ENCODE measurements around the gene KDF1. TPM values are rescaled to one million over a fixed set of nuclear protein-coding genes. Genes with fewer than 3 reads are reported as not detected.
A peak's percentile ranks its signal among the peaks of the same experiment; 100 is the strongest.

The KDF1 gene
- total and polyA plus RNA-seq, 2 donors (not counting 3 experiments of a cell fraction or from before 2014, with no cell fraction given): not detected

- intact Hi-C loops (cut with micrococcal nuclease) (no loop called here), dilution Hi-C loops (cut with MboI; ENCODE audit: extremely low pct_ligation_motif_present, low sequenced_read_pairs) (no loop called here)
- Histone ChIP-seq H3K9me3 (replicated peaks; ENCODE audit: control insufficient read depth, insufficient read depth, low read length) (no peaks in the 10 kb centered on the region), H3K4me1 (ENCODE audit: control insufficient read depth, extremely low read depth, insufficient read depth, low read length) (peaks cover 26% of the 10 kb centered on the region), H2AFZ (ENCODE audit: low read depth, low read length) (no peak overlapping the region), H3K4me3 (replicated peaks in 1 of 3; ENCODE audit: insufficient read depth in 1 of 3, low read depth in 1 of 3, low read length in 3 of 3) (peak overlapping the region in 1 of 3 experiments; percentile 25), H3K79me2 (ENCODE audit: control insufficient read depth, insufficient read depth, low read length) (peaks cover 61% of the 10 kb centered on the region), H3K27ac (ENCODE audit: insufficient read depth, low read depth, low read length) (peak overlapping the region; percentile 71), H3K9me1 (replicated peaks; ENCODE audit: control insufficient read depth, extremely low read depth, insufficient read depth, low read length) (no peaks in the 10 kb centered on the region), H3K4me2 (ENCODE audit: insufficient read depth, low read length) (peak overlapping the region; percentile 80), H3K36me3 (ENCODE audit: control insufficient read depth in 2 of 2, extremely low read depth in 1 of 2, insufficient read depth in 2 of 2, low read length in 2 of 2) (peaks cover 11 to 18% of the 10 kb centered on the region in 2 experiments), H3K9ac (replicated peaks; ENCODE audit: extremely low read depth, insufficient read depth, low read length) (peak overlapping the region; percentile 39), H3K27me3 (ENCODE audit: control insufficient read depth in 2 of 2, insufficient read depth in 2 of 2, low read length in 2 of 2) (no peaks in the 10 kb centered on the region), H4K20me1 (replicated peaks; ENCODE audit: control insufficient read depth, extremely low read depth, insufficient read depth, low read length) (no peaks in the 10 kb centered on the region)
- peak; percentile 68 for TF ChIP-seq JUN (IDR thresholded peaks at IDR 0.05; ENCODE audit: borderline replicate concordance, insufficient read depth, insufficient read length, low read depth)
- peak; percentile 75 for TF ChIP-seq GATA2 (IDR thresholded peaks at IDR 0.05; ENCODE audit: insufficient read depth, insufficient read length, low read depth, low read length)
- peak; percentile 84 for TF ChIP-seq FOS (IDR thresholded peaks at IDR 0.05; ENCODE audit: borderline replicate concordance, insufficient read depth, low read length)
- TF ChIP-seq EZH2 (IDR thresholded peaks at IDR 0.05; ENCODE audit: borderline replicate concordance, low read depth, low read length, severe bottlenecking): no peak
- no peak for TF ChIP-seq MAX (IDR thresholded peaks at IDR 0.05; ENCODE audit: insufficient read depth, insufficient read length)
- peak; percentile 53 for TF ChIP-seq POLR2AphosphoS5 (IDR thresholded peaks at IDR 0.05; ENCODE audit: insufficient read depth, low read depth, low read length)
- CTCF ChIA-PET: interaction anchor here (0.7 to 1.2 kb wide), 3 partner anchors 24 to 40 kb away, joined by 3 read pairs; no protein-coding TSS in a partner anchor
- FAIRE-seq: peak; percentile 93
- peak; percentile 70 for DNase-seq (ENCODE audit: low read depth, low spot score)
- BruUV-seq (replicated peaks): no TSS peak
- POLR2A ChIA-PET: interaction anchor here (1.2 kb wide), 1 partner anchor 23 kb away, joined by 3 read pairs; the partner anchor contains the start of gene GPATCH3
These were observed 36.6 kb downstream of the KDF1 start for GRCh38 chr1:26923711-26924110.

- Histone ChIP-seq H3K4me3 (replicated peaks in 1 of 3; ENCODE audit: insufficient read depth in 1 of 3, low read depth in 1 of 3, low read length in 3 of 3) (peak overlapping the region in 2 of 3 experiments; percentile 49 to 74), H3K4me1 (ENCODE audit: control insufficient read depth, extremely low read depth, insufficient read depth, low read length) (peaks cover 26% of the 10 kb centered on the region), H3K9me1 (replicated peaks; ENCODE audit: control insufficient read depth, extremely low read depth, insufficient read depth, low read length) (no peaks in the 10 kb centered on the region), H3K27me3 (ENCODE audit: control insufficient read depth in 2 of 2, insufficient read depth in 2 of 2, low read length in 2 of 2) (no peaks in the 10 kb centered on the region), H3K9ac (replicated peaks; ENCODE audit: extremely low read depth, insufficient read depth, low read length) (peak overlapping the region; percentile 81), H4K20me1 (replicated peaks; ENCODE audit: control insufficient read depth, extremely low read depth, insufficient read depth, low read length) (no peaks in the 10 kb centered on the region), H2AFZ (ENCODE audit: low read depth, low read length) (no peak overlapping the region), H3K9me3 (replicated peaks; ENCODE audit: control insufficient read depth, insufficient read depth, low read length) (no peaks in the 10 kb centered on the region), H3K4me2 (ENCODE audit: insufficient read depth, low read length) (peak overlapping the region; percentile 80), H3K79me2 (ENCODE audit: control insufficient read depth, insufficient read depth, low read length) (peaks cover 53% of the 10 kb centered on the region), H3K27ac (ENCODE audit: insufficient read depth, low read depth, low read length) (peak overlapping the region; percentile 71), H3K36me3 (ENCODE audit: control insufficient read depth in 2 of 2, extremely low read depth in 1 of 2, insufficient read depth in 2 of 2, low read length in 2 of 2) (peaks cover 11 to 12% of the 10 kb centered on the region in 2 experiments)
- no peak for DNase-seq (ENCODE audit: low read depth, low spot score)
- intact Hi-C loops (cut with micrococcal nuclease) (no loop called here), dilution Hi-C loops (cut with MboI; ENCODE audit: extremely low pct_ligation_motif_present, low sequenced_read_pairs) (no loop called here)
- CTCF ChIA-PET: interaction anchor here (1.2 kb wide), 1 partner anchor 25 kb away, joined by 3 read pairs; no protein-coding TSS in a partner anchor
- peak; percentile 38 for FAIRE-seq
- TF ChIP-seq CTCF (IDR thresholded peaks at IDR 0.05; ENCODE audit: extremely low read depth in 1 of 2, insufficient read depth in 1 of 2, low read depth in 1 of 2, low read length in 2 of 2) (no peak), EZH2 (IDR thresholded peaks at IDR 0.05; ENCODE audit: borderline replicate concordance, low read depth, low read length, severe bottlenecking) (no peak), POLR2AphosphoS5 (IDR thresholded peaks at IDR 0.05; ENCODE audit: insufficient read depth, low read depth, low read length) (no peak), MYC (IDR thresholded peaks at IDR 0.05; ENCODE audit: low read depth, low read length) (no peak), JUN (IDR thresholded peaks at IDR 0.05; ENCODE audit: borderline replicate concordance, insufficient read depth, insufficient read length, low read depth) (no peak), POLR2A (IDR thresholded peaks at IDR 0.05; ENCODE audit: low read depth, low read length) (no peak), GATA2 (IDR thresholded peaks at IDR 0.05; ENCODE audit: insufficient read depth, insufficient read length, low read depth, low read length) (no peak), MAX (IDR thresholded peaks at IDR 0.05; ENCODE audit: insufficient read depth, insufficient read length) (no peak)
- no TSS peak for BruUV-seq (replicated peaks)
- POLR2A ChIA-PET: no interaction called here
These were observed 37.4 kb downstream of the KDF1 start for GRCh38 chr1:26922901-26923300.

All from endothelial cell of umbilical vein (primary cell).